ENCODE measurements around the gene ACTL7A.

ACTL7A gene

DNA sequence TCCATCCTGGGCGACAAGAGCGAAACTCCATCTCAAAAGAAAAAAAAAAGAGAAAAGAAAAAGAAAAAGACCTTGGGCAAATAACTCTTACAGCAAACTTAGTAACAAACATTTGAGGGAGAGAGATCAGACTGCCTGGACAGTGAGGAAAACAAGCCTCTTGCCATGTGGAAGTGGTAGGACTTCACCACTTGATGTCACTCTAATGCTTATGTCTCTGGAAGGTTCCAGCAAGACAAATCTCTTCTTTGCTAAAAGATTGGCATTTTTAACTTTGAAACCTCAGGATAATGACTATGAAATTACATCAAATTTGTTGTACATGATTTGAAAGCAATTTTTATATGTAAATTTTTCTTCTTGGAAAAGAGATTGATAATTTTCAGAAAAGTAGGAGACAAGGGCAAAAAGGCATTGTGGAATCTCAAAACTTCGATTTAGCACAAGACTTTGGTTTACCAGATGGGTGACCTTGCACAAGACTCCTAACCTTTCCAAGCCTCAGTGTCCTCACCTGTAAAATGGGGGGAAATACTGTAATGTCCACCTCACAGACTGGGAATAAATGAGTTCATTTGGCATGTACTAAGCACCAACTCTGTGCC, 11.7 kb upstream of the ACTL7A start:
- DNase-seq (ENCODE audit: low read depth): no peak

DNA sequence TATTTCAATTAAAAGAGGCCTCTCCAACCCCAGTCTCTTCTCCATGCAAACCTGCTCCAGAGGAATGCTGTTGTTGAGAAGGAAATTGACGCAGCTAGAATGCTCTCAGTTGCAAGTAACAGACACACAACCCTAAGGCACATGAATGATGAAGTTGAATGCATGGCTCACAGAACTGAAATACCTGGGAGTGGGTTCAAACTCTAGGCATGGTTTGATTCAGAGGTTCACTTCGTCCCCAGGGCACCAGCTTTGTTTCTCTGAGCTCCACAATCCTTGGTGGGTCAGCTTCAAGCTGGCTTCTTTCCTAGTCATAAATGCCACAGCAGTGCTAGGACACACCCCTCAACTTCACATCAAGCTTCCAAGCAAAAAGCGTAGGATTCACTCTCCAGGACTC, 10.9 kb upstream of the ACTL7A start:
- DNase-seq (ENCODE audit: low read depth): no peak

GRCh38 chr9:108852079-108852478, 10.0 kb upstream of the ACTL7A start:
- DNase-seq (ENCODE audit: low read depth): no peak

GRCh38 chr9:108854094-108854493, 8.0 kb upstream of the ACTL7A start:
- DNase-seq (ENCODE audit: low read depth): no peak

GRCh38 chr9:108854641-108855528, 7.2 kb upstream of the ACTL7A start:
- DNase-seq (ENCODE audit: low read depth): no peak

DNA sequence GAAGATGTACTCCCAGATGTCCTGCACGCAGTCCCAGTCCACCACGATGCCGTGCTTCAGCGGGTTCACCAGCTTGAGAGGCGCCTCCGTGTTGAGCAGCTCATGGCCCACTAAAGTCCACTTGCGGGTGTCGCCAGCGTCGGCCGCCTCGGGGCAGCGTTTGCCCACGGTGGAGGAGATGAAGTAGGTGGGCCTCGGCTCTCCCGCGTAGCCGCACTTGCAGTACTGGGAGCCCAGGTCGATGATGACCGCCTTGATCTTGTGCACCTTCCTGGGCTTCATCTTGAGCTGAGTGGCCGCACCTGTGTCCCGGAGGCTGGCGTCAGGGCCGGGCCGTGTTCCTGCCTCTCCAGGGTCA, 6.6 kb upstream of the ACTL7A start:
- DNase-seq (ENCODE audit: low read depth): no peak

GRCh38 chr9:108855888-108856287, 6.2 kb upstream of the ACTL7A start, which contains the start of gene ACTL7B:
Gene ACTL7B, minus strand, starts transcription at chr9:108855986. Its CDS starts 56 bp downstream, at chr9:108855930.
- no peak for DNase-seq (ENCODE audit: low read depth)

DNA sequence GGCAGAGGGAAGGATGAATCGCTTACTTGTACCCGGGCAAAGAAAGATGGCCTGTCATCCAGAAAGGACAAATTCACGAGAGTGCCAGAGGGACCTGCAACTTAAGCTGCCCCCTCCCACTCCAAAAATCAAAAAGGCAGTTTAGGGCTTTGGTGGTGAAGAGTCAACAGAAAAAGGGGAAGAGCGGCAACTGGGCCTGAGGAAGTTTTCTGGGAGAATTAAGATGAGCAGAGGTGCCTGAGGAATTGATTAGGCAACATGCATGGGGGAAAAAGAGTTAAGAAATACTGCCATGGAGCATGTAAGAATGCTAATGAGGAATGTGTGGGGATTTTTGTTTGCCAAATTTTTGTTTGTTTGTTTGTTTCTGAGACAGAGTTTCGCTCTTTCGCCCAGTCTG, 4.5 kb upstream of the ACTL7A start:
- DNase-seq (ENCODE audit: low read depth): no peak

DNA sequence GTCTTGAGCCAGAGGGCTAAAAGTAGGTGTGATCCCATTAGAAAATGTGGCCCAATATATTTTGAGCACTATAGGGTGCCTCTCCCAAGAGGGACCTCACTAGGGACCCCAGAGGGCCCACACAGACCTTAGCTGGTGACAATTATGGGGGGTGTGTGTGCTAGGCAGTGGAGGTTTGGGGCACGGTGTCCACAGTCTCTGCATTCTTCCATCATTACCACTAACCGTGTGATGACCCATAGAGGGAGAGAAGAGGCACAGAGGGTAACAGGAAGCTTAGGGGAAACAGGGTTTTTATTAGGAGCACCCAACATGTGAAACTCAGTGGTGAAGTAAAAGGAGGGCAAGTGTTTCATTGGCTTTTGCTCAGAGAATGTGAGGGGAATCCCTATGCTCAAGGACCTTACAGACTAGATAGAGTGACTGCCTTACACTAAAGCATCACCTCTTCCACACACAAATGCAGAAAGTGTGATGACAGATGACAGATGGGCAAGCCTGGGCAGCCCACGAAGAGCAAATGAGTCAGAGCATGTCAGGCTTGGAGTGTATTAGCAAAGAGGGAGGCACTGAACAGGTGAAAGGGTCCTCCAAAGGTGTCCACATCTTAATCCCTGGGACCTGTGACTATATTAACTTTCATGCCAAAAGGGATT, 2.5 kb upstream of the ACTL7A start:
- DNase-seq (ENCODE audit: low read depth): no peak

DNA sequence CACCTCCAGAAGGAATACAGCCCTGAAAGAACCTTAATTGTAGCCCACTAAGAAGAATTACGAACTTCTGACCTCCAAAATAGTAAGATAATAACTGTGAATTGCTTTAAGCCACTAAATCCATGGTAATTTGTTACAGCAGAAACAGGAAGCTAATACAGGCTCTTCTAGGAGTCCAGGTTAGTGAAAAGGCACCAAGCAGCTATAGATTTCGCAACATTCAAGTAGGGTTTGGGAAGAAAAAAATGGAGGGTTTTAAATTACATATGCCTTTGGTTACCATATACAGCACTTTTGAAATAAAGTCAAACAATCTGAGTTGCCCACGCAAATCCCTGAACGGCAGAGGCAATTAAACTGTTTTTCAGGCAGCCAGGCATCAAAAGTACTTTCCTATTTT, 1.7 kb upstream of the ACTL7A start:
- DNase-seq (ENCODE audit: low read depth): no peak

DNA sequence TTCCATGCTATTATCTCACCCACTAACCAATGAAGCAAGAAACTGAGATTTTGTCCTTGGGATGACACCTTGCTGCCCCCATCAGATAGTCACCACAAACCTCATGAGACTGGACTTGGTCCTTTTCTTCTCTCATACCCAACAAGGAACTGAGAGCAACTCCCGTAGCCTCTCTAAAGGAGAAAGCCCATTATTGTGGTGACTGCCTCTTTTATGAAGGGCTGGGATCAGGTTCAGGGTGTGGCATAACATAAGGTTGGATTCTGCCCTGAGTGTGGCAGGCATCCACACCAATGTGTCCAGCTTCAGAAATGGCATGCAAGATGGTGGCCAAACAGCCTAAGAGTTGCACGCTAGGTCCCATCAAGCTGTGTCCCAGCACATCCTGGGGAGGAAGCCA, 1.3 kb upstream of the ACTL7A start:
- no peak for DNase-seq (ENCODE audit: low read depth)

GRCh38 chr9:108861464-108861863, 602 bp upstream of the ACTL7A start:
- DNase-seq (ENCODE audit: low read depth): no peak

DNA sequence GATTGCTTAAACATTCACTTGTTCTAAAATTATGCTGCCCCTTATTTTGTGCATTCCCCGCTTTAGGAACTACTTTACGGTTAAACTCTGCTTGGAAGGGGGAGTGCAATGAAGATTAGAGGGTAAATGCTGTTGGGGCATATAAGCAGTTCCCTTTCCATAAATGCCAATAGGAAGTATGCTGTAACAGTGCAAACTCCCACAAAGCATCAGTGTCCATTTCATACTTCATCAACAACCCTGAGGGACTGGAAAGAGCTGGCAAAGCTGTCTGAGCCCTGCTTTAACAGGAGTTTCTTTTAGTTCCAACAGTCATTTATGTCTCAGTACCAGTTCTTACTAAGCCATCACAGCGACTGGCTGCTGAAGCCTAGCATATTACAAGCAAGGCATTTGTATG, 1.8 kb downstream of the ACTL7A start:
- DNase-seq (ENCODE audit: low read depth): no peak

DNA sequence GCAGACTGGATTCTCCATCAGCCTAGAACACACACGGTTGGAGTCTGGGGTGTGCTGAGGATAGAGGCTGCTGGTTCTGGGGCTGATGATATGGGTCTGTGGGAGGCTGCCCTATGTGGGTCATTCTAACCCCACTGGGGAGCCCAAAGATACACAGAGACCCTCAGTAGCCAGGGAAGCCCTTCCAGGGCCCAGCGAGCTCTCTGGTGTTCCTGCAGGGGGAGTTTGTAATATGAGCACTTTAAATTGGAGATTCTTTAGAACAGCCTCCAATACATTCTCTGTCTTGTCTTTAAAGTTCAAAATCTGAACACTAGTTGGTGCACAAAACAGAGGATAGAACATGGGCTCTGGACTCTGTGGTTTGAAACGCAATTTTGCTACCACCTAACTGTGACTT, 2.4 kb downstream of the ACTL7A start:
- no peak for DNase-seq (ENCODE audit: low read depth)

DNA sequence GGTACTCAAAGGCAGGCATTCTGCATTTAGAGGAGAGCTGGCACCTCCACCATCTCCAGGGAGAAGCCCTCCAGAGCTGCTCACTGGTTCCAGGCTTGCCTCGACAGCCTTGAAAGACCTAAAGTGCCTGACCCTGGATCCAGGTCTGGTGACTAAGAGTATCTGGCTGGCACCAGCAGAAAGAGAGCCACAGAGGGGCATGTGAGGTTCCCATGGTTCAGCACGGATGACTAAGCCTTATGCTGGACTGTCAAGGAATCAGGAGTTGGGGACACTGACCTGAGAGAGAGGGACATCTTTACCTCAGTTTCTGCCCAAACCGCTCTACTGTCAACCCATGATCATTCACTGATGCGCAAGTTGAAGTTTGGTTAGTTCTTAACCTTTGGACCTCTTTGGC, 3.0 kb downstream of the ACTL7A start:
- DNase-seq (ENCODE audit: low read depth): no peak

- no peak for DNase-seq (ENCODE audit: low read depth)
These were observed 3.9 kb downstream of the ACTL7A start for GRCh38 chr9:108866001-108866420.

GRCh38 chr9:108867116-108867515, 5.0 kb downstream of the ACTL7A start:
- no peak for DNase-seq (ENCODE audit: low read depth)

DNA sequence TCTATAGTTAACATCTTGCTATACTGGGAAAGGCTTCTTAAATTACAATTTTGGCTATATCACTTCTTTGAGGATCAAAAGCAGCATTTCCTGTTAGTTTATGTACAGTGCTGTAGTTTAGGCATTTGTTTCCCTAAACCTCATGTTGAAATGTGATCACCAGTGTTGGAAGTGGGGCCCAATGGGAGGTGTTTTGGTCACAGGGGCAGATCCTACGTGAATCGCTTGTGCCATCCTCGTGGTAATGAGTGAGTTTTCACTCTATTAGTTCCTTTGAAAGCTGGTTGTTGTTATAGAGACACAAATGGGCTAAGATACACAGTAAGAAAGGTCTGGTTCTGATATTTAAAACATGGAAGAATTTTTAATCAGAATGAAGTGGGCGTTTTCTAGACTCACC, 5.8 kb downstream of the ACTL7A start:
- DNase-seq (ENCODE audit: low read depth): no peak

DNA sequence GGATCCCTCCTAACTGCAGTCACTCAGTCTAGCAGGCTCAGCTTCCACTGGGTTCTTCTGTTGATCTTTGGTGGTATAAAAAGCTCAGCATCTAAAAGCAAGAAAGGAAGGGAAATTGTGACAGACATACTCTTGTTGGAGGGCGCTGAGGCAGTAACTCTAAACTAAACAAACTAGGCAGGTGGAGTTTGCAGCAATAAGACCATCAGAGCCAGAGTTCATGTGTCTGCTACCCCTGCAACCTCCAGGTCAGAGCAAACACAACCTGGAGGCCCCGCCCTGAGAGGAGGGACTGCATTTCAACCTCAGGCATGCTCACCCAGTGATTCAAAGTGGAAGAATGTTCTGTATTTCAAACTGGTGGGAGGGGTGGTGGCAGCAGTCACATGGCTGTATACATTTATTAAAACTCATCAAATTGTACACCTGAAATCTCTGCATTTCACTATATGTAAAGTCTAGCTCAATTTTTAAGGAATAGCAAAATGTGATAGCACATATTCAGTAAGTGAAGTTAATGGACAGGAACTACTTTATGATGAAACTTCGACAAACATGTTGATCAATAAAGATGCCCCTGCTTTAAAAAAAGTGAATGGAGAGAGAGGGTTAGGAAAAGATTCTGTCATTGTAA, 7.1 kb downstream of the ACTL7A start:
- no peak for DNase-seq (ENCODE audit: low read depth)

GRCh38 chr9:108874058-108874788, 12.2 kb downstream of the ACTL7A start:
- no peak for DNase-seq (ENCODE audit: low read depth)

DNA sequence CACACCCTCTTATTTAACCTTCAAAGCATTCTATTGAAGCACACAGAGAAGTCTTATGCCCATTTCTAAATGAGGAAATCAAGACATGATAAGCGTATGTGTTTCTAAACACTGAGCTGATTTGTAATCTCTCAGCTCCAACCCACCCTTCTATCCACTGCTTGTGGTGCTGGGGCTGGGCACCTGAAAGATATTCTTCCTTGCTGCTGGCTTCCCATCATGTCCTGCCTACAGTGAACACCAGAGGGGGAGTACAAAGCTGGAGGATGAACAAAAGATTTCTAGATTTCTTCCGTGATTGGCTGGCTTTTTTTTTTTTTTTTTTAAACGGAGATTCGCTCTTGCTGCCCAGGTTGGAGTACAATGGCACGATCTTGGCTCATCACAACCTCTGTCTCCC, 14.4 kb downstream of the ACTL7A start:
- DNase-seq (ENCODE audit: low read depth): no peak

DNA sequence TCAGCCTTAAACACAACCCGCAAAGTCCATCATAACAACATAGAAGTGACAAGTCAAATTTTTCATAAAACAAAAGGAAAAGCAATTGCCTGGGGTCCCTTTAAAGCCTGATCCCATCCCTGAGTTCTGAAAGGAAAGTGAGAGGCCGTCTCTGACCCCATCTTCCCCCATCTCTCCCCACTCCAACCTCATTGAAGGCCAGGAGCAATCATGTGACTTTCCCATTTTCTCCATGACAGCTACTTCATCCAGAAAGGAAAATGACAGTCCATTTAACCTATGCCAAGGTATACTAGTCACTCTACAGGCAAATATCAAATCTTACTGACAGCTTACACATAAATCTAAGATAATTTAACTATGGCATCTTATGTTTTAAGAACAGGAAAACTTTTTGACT, 15.5 kb downstream of the ACTL7A start:
- no peak for DNase-seq (ENCODE audit: low read depth)
